HFFc6 (cell line): Measurements from ENCODE around the gene IFT122. TPM values are rescaled to one million over a fixed set of nuclear protein-coding genes. Genes with fewer than 3 reads are reported as not detected.

Experiments used
- DNase-seq: peaks from one replicate; pipeline ENCODE4 v3.0.0-alpha.2; 2018
- H3K27ac Mint-ChIP-seq: 2 replicates; pipeline ENCODE4 v1.8.0; 2020; ENCODE audit warnings: mild to moderate bottlenecking, mixed read lengths
- H3K27me3 Mint-ChIP-seq: 2 replicates; pipeline ENCODE4 v1.8.0; 2021; ENCODE audit warnings: mild to moderate bottlenecking, moderate library complexity, mixed read lengths; ENCODE audit not compliant: insufficient read depth
- H3K36me3 Mint-ChIP-seq: 2 replicates; pipeline ENCODE4 v1.8.0; 2021; ENCODE audit warnings: low read depth, mixed read lengths
- H3K4me1 Mint-ChIP-seq: 2 replicates; pipeline ENCODE4 v1.8.0; 2020; ENCODE audit warnings: low read depth, mixed read lengths
- H3K4me3 Mint-ChIP-seq: 2 replicates; pipeline ENCODE4 v1.8.0; 2020; ENCODE audit warnings: mild to moderate bottlenecking, moderate library complexity, mixed read lengths
- H3K9me3 Mint-ChIP-seq: 2 replicates; pipeline ENCODE4 v1.8.0; 2020; ENCODE audit warnings: mild to moderate bottlenecking, mixed read lengths
- total RNA-seq, 6 experiments: library from RNA; stranded (reverse); fragmentation: NEBNext Ultra II Directional; extraction: Animal tissue kit (Norgen Biotek cat#: 25700); gene quantifications; 2 replicates in 1 of 6; 3 replicates in 5 of 6; pipeline ENCODE4 v1.2.3, GENCODE V29; 2021
- TF ChIP-seq, protein P1 (sequence below): fragments of 200-600 bp; sonication (generic); IDR thresholded peaks from 2 replicates; pipeline ENCODE4 v1.5.0; 2021; ENCODE audit warnings: antibody characterized with exemption, mild to moderate bottlenecking

IFT122 gene
- total RNA-seq, 6 experiments from 2014 or later = 12.2 to 18.8 (median 18.2) TPM

DNA sequence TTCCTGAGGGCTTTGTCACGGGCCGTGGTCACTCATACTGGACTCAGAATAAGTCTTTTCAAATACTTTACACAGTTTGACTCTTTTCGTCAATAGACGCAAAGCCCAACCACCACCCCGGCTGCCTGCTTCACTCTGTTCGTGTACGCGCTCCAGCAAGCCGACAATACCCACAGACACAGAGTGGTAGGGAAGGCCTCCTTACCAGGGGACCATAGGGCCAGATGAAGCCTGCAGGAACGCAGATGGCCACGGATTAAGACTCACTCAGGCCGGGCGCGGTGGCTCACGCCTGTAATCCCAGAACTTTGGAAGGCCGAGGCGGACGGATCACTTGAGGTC lies 41.2 kb upstream of the IFT122 start:
- DNase-seq = peak; percentile 11

DNA sequence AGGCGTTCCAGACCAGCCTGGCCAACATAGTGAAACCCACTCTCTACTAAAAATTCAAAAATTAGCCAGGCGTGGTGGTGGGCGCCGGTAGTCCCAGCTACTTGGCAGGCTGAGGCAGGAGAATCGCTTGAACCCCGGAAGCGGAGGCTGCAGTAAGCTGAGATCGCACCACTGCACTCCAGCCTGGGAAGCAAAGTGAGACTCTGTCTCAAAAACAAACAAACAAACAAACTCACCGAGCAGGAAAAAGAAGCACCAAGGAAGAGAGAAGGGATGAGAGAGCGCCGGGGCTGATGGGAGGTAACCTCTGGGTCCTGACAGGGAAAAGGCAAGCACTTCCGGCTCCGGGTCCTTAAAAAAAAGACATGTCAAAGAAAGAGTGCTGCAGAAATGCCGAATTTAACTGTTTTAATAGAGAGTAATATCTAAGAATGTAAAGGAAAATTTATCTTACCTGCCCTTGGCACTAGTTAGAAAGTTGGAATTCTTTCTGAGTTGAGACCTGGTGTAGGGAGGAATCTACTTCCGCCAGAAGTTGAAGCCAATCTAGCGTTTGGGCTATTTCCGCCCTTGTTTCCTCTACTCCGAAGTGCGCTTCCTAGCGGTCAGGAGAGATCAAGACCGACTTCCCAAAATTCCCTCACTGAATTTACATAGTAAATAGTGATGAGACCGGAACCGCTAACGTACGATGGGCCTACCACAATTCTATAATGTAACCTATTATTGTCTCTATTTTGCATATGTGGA lies 40.7 kb upstream of the IFT122 start:
- H3K4me3 Mint-ChIP-seq = peak overlapping the region; percentile 98
- peak; percentile 92 for DNase-seq
- H3K27me3 Mint-ChIP-seq = peaks cover 1% of the 10 kb centered on the region
- TF ChIP-seq, protein P1, sequence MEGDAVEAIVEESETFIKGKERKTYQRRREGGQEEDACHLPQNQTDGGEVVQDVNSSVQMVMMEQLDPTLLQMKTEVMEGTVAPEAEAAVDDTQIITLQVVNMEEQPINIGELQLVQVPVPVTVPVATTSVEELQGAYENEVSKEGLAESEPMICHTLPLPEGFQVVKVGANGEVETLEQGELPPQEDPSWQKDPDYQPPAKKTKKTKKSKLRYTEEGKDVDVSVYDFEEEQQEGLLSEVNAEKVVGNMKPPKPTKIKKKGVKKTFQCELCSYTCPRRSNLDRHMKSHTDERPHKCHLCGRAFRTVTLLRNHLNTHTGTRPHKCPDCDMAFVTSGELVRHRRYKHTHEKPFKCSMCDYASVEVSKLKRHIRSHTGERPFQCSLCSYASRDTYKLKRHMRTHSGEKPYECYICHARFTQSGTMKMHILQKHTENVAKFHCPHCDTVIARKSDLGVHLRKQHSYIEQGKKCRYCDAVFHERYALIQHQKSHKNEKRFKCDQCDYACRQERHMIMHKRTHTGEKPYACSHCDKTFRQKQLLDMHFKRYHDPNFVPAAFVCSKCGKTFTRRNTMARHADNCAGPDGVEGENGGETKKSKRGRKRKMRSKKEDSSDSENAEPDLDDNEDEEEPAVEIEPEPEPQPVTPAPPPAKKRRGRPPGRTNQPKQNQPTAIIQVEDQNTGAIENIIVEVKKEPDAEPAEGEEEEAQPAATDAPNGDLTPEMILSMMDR = peak; percentile 94
- no peaks in the 10 kb centered on the region for H3K9me3 Mint-ChIP-seq
- peaks cover 17% of the 10 kb centered on the region; the same call in 1 of the 2 replicates for H3K36me3 Mint-ChIP-seq
- peak overlapping the region; percentile 100 for H3K27ac Mint-ChIP-seq
- peaks cover 37% of the 10 kb centered on the region for H3K4me1 Mint-ChIP-seq

More for the DNA sequence above, 41.2 kb upstream of the IFT122 start:
- Mint-ChIP-seq H3K9me3 (no peaks in the 10 kb centered on the region), H3K4me1 (peaks cover 41% of the 10 kb centered on the region), H3K27ac (peak overlapping the region; percentile 100), H3K27me3 (no peaks in the 10 kb centered on the region; the same call in 1 of the 2 replicates), H3K4me3 (peak overlapping the region; percentile 98), H3K36me3 (peaks cover 17% of the 10 kb centered on the region; the same call in 1 of the 2 replicates)
- TF ChIP-seq, protein P1 = no peak

DNA sequence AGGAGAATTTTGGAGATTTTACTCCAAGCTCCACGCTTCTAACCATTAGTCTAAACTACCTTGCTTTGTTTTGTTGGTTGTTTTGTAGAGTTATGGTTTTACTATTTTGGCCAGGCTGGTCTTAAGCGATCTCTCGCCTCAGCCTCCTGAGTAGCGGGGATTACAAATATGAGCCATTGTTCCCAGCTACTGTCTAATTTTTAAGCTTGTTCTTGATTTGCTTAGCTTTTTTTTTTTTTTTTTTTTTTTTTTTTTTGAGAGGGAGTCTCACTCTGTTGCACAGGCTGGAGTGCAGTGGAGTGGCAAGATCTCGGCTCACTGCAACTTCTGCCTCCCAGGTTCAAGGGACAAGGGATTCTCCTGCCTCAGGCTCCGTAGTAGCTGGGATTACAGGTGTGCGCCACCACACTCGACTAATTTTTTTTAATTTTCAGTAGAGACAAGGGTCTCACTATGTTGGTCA lies 40.1 kb upstream of the IFT122 start:
- peaks cover 32% of the 10 kb centered on the region for H3K4me1 Mint-ChIP-seq
- TF ChIP-seq, protein P1 = peak; percentile 52
- peak; percentile 26 for DNase-seq
- peaks cover 17% of the 10 kb centered on the region; the same call in 1 of the 2 replicates for H3K36me3 Mint-ChIP-seq
- H3K9me3 Mint-ChIP-seq = no peaks in the 10 kb centered on the region
- peak overlapping the region; percentile 100 for H3K27ac Mint-ChIP-seq
- H3K4me3 Mint-ChIP-seq = peak overlapping the region; percentile 98
- H3K27me3 Mint-ChIP-seq = peaks cover 3% of the 10 kb centered on the region

DNA sequence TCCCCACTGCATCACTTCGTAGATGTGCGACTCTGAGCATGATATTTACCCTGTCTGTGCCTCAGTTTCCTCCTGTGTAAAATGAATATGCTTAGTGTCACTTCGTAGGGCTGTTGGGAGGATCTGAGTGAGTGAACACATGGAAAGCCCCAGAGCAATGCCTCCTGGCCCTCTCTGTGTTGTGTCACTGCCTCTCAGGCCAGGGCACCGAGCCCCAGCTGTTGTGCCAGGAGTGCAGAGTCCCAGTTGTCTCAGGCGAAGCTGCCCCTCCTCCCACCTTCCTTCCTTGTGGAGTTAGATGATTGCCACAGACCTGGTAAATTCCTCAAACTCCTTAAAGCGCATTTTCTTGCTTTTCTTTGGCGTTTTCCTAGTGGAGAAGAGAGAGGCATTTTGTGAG lies 37.8 kb upstream of the IFT122 start:
- no peak overlapping the region for H3K27ac Mint-ChIP-seq
- H3K36me3 Mint-ChIP-seq = peaks cover 13% of the 10 kb centered on the region; the same call in 1 of the 2 replicates
- H3K9me3 Mint-ChIP-seq = no peaks in the 10 kb centered on the region
- H3K4me3 Mint-ChIP-seq = no peak overlapping the region
- peaks cover 16% of the 10 kb centered on the region for H3K4me1 Mint-ChIP-seq
- TF ChIP-seq, protein P1 = no peak
- peaks cover 9% of the 10 kb centered on the region for H3K27me3 Mint-ChIP-seq
- no peak for DNase-seq

DNA sequence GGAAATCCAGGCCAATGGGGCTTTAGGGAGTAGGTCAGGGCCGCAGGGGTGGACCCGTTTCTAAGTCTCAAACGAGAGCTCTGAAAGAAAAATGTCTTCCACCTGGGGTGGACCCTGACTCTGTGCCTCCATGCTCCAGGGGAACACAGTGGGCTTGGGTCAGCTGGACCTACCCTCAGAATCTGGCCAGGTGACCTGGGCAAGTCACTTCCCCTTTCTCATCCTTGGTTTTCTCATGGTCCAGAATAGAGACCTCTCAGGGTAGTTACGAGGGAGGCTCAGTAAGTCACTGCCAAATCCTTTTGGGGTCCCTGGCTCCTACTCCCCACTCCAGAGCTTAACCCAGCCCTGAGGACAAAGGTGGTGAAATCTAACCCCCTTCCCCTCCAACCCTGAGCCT lies 37.4 kb upstream of the IFT122 start:
- no peak overlapping the region for H3K4me3 Mint-ChIP-seq
- TF ChIP-seq, protein P1 = no peak
- no peak for DNase-seq

More for the DNA sequence above, 37.4 kb upstream of the IFT122 start:
- peaks cover 9% of the 10 kb centered on the region for H3K27me3 Mint-ChIP-seq
- no peak overlapping the region for H3K27ac Mint-ChIP-seq
- H3K36me3 Mint-ChIP-seq = peaks cover 9% of the 10 kb centered on the region; the same call in 1 of the 2 replicates
- no peaks in the 10 kb centered on the region for H3K9me3 Mint-ChIP-seq
- peaks cover 12% of the 10 kb centered on the region for H3K4me1 Mint-ChIP-seq
